Measurements from ENCODE around the gene KIF13A.
"Not testable (repeated sequence)": the region's sequence is repeated elsewhere in the genome, so short reads cannot be mapped to it uniquely, and the experiment has no call there.

KIF13A gene

DNA sequence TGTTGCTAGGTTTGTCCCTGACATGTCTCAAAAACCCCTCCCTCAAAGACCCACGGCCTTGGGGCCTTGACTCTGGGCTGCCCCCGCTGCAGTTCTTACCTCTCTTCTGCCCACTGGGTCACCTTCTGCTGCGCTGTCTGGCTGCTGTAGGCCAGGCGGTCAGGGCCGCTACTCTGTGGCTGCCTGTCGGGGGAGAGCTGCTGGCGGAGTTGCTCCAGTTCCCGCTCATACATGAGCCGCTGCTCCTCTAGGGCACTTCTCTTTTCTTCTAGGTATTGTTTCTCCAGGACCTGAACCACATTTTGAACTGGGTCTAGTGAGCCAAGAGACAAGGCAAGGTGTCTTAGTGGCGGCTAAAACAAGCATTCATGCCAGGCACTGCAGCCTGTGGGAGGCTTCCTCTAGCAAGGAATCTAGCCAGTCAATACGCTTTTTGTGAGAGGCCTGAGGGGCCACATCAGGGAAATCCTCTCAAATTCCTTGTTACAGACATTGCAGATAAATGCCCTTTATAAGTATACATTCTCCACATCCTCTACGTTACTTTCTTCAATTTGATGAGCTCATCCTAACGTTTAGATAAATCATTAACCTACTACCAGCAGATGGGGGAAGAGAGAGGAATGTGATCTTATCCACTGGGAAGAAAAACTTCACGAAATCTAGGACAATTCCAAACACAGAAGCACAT is 170.4 kb downstream of the KIF13A start:
- Histone ChIP-seq H3K9me3 (peaks cover 4% of the 10 kb centered on the region; the same call in 1 of the 2 replicates), H3K36me3 (no peaks in the 10 kb centered on the region), H3K4me3 (ENCODE audit: low read depth, low read length) (no peak overlapping the region), H3K4me1 (no peaks in the 10 kb centered on the region), H3K27me3 (no peaks in the 10 kb centered on the region)
- TF ChIP-seq, protein P1, sequence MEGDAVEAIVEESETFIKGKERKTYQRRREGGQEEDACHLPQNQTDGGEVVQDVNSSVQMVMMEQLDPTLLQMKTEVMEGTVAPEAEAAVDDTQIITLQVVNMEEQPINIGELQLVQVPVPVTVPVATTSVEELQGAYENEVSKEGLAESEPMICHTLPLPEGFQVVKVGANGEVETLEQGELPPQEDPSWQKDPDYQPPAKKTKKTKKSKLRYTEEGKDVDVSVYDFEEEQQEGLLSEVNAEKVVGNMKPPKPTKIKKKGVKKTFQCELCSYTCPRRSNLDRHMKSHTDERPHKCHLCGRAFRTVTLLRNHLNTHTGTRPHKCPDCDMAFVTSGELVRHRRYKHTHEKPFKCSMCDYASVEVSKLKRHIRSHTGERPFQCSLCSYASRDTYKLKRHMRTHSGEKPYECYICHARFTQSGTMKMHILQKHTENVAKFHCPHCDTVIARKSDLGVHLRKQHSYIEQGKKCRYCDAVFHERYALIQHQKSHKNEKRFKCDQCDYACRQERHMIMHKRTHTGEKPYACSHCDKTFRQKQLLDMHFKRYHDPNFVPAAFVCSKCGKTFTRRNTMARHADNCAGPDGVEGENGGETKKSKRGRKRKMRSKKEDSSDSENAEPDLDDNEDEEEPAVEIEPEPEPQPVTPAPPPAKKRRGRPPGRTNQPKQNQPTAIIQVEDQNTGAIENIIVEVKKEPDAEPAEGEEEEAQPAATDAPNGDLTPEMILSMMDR (IDR thresholded peaks at IDR 0.05; ENCODE audit: low read depth, low read length), result 0 out of 2 replicates have a peak, but pooled peaks have one; percentile 1
- no peak for DNase-seq

DNA sequence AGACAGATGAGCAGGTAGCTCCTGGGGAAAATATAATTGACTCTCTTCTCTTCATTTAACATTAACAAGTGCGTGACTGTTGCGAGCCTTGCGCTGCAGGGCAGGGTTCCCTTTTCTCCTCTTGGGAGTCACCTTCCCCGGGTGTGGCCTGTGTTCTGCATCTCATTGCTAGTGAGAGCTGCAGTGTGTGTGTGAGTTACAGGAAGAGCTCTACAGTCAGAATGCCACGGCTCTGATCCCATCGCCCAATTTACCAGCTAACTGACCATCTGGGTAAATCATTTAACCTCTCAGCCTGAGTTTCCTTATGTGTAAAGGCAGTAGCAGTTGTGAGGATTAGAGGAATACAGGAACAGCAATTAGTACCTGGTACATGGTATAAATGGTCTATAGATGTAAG is 173.9 kb downstream of the KIF13A start:
- no peaks in the 10 kb centered on the region for H3K36me3 ChIP-seq
- H3K4me1 ChIP-seq, result no peaks in the 10 kb centered on the region
- TF ChIP-seq, protein P1 (IDR thresholded peaks at IDR 0.05; ENCODE audit: low read depth, low read length), result no peak
- DNase-seq, result no peak
- H3K4me3 ChIP-seq (ENCODE audit: low read depth, low read length), result no peak overlapping the region
- peaks cover 4% of the 10 kb centered on the region; the same call in 1 of the 2 replicates for H3K9me3 ChIP-seq
- H3K27me3 ChIP-seq, result no peaks in the 10 kb centered on the region

DNA sequence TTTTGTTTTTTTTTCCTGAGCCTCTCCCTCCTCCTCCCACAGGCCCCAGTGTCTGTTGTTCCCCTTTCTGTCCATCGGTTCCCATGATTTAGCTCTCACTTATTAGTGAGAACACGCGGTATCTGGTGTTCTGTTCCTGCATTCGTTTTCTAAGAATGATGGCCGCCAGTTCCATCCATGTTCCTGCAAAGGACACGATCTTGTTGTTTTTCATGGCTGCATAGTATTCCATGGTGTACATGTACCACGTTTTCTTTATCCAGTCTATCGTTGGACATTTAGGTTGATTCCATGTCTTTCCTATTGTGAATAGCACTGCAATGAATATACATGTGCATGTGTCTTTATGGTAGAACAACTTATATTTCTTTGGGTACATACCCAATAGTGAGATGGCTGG is 175.1 kb downstream of the KIF13A start:
- H3K27me3 ChIP-seq, result no peaks in the 10 kb centered on the region
- DNase-seq, result no peak
- no peaks in the 10 kb centered on the region for H3K36me3 ChIP-seq
- TF ChIP-seq, protein P1 (IDR thresholded peaks at IDR 0.05; ENCODE audit: low read depth, low read length), result no peak
- no peak overlapping the region for H3K4me3 ChIP-seq (ENCODE audit: low read depth, low read length)
- H3K9me3 ChIP-seq, result peaks cover 4% of the 10 kb centered on the region; the same call in 1 of the 2 replicates
- H3K4me1 ChIP-seq, result no peaks in the 10 kb centered on the region

DNA sequence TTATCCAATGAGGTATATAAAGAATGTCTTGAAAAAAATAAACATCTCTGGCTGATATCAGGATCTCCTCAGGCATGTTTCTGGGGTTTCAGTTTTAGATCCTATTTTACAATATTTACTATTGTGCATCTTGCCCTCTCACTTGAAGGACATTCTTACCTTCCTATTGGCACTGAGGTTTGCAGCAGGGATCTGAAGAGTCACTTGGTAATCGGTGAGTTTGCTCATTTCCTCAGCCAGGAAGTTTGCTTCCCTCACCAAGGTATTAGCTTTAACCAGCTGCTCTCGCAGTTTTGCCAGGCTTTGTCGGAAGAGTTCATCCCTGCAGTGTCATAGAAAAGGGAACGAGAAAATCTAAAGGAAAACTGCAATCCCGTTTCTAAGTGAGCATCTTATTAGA is 178.8 kb downstream of the KIF13A start:
- Histone ChIP-seq H3K9me3 (peaks cover 4% of the 10 kb centered on the region; the same call in 1 of the 2 replicates), H3K4me1 (no peaks in the 10 kb centered on the region), H3K27me3 (no peaks in the 10 kb centered on the region), H3K36me3 (no peaks in the 10 kb centered on the region), H3K4me3 (ENCODE audit: low read depth, low read length) (no peak overlapping the region)
- TF ChIP-seq, protein P1 (IDR thresholded peaks at IDR 0.05; ENCODE audit: low read depth, low read length), result no peak
- DNase-seq, result no peak

DNA sequence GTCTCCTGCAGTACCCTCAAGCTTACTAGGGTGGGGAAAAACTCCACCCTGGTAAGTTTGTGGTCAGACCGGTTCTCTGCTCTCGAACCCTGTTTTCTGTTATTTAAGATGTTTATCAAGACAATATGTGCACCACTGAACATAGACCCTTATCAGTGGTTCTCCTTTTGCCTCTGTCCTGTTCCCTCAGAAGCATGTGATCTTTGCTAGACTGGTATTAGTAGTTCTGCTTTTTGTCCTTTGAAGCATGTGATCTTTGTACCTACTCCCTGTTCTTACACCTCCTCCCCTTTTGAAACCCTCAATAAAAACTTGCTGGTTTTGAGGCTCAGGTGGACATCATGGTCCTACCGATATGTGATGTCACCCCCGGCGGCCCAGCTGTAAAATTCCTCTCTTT is 180.0 kb downstream of the KIF13A start:
- H3K9me3 ChIP-seq; H3K36me3 ChIP-seq; H3K4me3 ChIP-seq (ENCODE audit: low read depth, low read length); H3K27me3 ChIP-seq; DNase-seq; H3K4me1 ChIP-seq: not testable (repeated sequence)

DNA sequence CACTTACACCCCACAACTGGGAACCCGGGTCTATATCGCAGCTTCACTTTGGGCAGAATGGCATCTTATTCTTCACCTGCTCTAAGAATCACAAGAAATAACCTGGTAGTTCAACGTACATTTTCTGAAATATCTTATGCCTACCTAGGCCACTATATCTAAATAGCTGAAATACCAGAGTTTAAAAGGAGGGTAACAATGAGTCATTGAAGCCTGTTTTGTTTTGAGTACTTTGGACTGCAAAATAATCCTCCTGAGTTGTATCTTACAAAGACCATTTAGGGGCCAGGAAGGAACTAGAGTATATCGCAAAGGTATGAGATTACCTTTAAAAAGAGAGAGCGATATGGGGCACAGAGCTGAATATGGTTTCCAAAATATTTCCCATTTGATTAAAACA is 184.0 kb downstream of the KIF13A start:
- H3K4me1 ChIP-seq, result no peaks in the 10 kb centered on the region
- DNase-seq, result no peak
- TF ChIP-seq, protein P1 (IDR thresholded peaks at IDR 0.05; ENCODE audit: low read depth, low read length), result no peak
- no peaks in the 10 kb centered on the region for H3K9me3 ChIP-seq
- H3K27me3 ChIP-seq, result no peaks in the 10 kb centered on the region
- H3K36me3 ChIP-seq, result no peaks in the 10 kb centered on the region
- no peak overlapping the region for H3K4me3 ChIP-seq (ENCODE audit: low read depth, low read length)
